Measurements from ENCODE around the gene LRP1B.

Gene LRP1B

DNA sequence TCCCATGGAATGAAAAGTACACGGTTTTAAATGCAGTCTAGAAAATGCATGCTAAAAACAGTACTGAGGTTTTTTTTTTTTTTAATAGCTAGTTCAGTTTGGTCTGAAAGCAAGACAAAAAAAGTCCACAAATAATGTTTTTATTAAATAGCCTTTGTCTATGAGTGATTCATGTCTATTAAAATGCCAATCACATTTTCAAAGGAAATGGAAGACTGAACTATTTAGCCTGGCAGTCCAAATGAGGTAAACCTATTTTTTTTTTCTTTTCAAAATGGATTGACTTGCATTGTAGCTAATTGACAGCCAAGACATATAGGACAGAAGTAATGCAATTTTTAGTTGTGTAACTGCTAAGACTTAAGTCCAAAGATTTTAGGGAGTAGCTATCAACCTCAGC is 90.3 kb downstream of the LRP1B start:
- DNase-seq (ENCODE audit: low spot score): no peak

DNA sequence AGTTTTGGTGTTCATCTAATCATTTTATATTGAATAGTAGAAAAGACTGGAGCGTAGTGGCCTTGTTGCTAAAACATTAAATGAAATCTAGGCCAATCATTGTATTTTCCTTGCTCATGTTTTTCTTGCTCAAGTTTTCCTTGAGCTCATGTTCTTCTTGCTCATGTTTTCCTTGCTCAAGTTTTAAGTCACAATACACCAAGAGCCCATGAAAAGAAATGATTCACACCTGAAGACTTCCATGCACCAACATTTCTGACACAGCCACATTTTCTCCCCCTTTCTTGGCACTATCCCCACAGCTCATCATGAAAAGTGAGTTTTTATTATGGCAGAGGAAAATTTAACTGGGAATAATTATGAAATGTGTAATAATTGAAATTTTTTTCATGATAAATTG is 92.0 kb downstream of the LRP1B start:
- no peak for DNase-seq (ENCODE audit: low spot score)

DNA sequence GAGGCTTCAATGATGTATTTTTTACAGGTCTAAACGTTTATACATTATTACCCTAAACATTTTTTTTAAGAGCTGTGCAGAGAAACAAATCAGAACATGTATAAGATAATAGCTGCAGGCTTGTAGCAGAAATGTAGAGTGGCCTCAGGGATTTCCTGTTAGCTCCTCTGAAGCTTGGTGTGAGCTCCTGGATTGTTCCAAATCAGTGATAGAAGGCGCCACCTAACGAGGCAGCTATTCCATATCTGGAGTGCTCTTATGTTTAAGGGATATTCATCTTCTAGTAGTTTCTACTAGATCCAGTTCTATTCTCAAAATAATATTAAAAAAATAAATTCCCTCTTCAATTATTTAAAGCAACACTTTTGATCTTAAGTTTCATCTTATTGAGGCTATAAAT is 93.1 kb downstream of the LRP1B start:
- no peak for DNase-seq (ENCODE audit: low spot score)

DNA sequence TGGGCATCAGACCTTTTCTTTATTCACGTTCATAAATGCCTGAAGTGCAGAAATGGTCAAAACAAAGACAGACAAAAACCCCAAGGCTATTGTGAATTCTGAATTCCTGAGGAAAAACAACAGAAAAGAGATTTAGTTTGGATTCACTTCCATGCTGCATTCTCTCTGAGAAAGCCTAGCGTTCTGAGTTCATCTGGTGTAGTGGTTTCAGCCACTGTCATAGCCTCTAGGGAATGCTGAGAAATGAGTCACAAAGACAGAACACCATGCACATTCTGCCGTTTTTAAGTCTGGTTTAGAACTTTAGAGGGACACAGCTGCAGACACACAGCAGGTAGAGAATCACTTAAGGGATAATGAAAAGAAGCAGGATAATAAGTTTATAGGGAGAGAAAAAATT is 93.8 kb downstream of the LRP1B start:
- DNase-seq (ENCODE audit: low spot score): no peak

DNA sequence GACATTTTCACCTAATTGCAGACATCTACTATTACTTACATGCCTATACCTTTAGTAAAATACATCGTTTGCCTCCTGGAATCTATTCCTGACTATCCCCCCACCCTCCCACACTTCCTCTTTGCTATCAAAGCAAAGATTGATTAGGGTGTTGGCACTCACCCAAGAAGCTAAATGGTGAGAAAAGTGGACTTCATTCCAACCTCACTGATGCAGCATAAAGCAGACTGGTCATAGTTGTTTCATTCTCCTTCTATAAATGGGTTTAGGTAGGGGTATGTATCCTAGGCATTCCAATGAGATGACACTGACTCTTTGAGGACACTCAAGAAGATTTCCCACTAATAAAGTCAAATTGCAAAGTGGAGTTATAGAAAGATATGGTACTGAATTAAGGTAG is 97.4 kb downstream of the LRP1B start:
- no peak for DNase-seq (ENCODE audit: low spot score)

DNA sequence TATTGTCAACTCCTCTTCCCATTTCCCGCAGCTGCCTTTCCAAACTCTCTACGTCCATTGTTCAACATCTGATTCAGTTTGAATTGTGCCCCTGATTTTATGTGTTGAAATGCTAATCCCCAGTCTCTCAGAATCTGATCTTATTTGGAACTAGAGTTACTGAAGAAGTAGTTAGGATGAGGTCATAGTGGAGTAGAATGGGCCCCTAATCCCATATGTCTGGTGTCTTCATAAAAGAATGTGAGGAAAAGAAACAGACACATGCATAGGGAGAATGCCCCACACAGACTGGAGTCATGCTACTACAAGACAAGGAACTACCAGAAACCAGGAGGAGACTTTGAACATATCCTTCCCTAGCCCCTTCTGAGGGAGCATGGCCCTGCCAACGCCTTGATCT is 99.2 kb downstream of the LRP1B start:
- no peak for DNase-seq (ENCODE audit: low spot score)

DNA sequence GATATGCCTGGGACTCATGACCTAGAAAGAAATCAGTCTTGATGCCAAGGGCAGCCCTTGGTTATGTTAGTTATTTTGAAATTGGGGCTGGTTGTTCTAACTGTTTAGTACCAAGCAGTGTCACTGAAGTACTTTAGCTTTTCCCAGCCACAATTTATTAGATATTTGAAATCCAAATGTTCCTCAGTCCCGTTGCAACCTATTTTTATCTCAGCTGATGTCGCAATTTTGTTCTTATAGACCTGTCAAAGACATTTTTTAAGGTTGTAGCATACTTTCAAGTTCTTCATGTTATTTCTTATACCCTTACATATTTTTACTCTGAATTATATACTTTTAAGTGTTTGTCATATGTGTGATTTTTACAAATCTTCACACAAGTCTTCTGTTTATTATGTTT is 100.1 kb downstream of the LRP1B start:
- DNase-seq (ENCODE audit: low spot score): no peak

DNA sequence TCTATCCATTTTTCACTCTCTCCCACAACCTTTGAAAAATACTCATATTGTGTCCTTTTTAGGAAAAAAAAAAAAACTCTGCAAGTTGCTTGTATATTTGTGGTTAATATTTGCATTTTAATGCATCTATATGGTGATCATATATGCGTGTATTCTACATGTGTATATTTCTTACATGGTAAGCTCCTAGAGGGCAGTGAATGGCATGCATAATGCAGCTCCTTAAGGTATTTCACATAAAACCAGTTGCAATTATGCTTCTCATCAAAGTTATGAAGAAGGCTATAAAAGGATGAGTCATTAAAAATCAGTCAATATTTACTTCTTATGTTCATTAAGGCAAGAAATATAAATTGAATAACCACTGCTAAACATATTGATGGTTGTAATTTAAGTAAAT is 100.8 kb downstream of the LRP1B start:
- no peak for DNase-seq (ENCODE audit: low spot score)

DNA sequence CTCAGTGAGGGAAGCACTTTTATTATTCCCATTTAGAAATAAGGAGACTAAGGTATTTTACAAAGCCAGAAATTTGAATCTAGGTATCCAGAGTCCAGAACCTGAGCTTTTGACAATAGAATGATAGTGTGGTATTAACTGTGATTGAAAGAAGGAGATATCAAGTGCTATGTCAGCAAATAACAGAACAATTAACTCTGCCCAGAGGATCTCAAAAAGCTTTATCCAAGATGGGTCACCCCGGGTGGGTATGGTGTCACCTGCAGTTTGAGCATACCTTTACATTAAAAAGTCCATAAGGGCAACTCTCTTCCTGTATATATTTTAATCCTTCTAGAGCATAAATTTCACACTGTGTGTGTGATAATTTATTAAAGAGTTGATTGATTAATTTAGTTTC is 105.4 kb downstream of the LRP1B start:
- DNase-seq (ENCODE audit: low spot score): no peak

DNA sequence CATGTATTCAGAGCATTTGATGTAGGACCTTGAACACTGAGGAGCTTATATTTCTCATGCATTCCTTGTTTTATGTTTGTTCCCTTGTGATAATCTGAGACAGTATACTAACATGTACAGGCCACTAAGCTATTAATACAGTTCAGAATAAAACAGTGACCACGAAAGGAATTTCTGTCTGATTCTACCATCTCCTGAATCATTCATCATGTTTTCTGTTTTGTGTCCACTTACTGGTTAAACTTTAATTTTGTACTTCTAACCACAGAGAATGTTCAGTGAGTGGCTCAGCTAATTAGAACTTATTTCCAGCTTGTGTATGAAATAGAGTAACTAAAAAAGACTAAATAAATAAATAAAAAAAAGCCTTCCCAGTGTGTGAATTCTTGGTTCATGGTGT is 110.4 kb downstream of the LRP1B start:
- DNase-seq (ENCODE audit: low spot score): no peak

DNA sequence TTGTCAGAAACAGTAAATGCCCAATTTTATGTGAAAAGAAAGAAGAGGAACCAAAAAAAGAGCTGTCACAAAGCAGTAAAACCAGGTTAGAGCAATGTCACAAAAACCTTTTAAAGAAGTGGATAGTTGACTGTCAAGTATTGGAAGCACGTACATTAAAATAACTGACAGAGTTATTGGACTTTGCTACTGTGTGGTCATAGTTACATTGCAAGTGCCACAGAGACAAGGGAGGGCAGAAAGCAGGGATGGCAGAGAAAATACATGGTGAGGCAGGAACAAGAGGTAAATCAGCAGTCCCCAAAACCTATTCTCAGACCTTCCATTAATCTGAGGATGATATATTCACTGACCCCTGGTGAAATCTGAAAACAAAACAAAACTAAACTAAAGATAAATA is 116.3 kb downstream of the LRP1B start:
- no peak for DNase-seq (ENCODE audit: low spot score)

DNA sequence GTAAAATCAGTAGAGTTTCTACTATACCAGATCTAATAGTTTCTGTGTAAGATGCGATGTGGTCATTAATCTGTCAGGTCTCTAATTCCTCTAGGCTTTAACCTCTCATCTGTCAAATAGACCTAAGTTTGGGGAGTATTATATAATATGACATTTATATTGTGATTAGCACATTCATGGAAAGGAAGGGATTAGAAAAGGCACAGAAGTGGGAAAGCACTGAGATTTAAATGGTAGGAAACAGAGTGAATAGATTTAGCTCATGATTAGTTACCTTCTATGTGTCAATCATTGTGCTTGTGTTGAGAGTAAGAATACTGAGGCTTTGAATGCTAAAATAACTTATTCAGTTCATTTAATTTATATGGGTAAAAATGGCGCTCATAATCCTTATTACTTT is 118.0 kb downstream of the LRP1B start:
- no peak for DNase-seq (ENCODE audit: low spot score)

DNA sequence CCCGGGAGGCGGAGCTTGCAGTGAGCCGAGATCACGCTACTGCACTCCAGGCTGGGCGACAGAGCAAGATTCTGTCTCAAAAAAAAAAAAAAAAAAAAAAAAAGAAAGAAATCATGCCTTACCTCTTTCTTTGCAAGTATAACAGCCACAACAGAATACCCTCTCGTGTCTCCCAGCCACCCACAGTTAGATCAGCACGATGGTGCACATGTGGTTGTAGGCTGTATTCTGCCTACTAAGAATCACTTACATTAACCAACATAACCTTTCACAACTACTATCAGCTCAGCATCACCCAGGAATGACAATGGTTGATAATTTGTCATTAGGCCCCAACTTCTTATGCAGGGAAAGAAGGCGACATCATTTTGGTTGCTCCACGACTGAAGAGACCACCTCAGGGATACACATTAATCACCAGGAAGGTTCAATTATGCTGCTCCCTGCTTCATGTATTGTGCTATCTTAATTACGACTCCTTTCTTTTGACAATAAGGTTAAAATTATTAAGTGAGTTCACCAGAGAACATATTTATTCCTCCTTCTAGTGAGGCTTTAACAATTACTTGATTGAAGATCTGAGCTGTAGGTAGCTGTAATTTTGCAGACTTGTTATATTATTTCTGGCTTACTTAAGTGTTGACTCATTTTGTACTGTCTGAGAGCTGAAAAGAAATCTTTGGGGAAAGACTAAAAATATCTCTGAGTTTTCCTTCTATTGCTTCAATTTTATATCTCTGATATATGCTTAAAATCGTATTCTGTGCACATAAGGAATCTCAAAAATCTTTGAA is 120.1 kb downstream of the LRP1B start:
- no peak for DNase-seq (ENCODE audit: low spot score)

DNA sequence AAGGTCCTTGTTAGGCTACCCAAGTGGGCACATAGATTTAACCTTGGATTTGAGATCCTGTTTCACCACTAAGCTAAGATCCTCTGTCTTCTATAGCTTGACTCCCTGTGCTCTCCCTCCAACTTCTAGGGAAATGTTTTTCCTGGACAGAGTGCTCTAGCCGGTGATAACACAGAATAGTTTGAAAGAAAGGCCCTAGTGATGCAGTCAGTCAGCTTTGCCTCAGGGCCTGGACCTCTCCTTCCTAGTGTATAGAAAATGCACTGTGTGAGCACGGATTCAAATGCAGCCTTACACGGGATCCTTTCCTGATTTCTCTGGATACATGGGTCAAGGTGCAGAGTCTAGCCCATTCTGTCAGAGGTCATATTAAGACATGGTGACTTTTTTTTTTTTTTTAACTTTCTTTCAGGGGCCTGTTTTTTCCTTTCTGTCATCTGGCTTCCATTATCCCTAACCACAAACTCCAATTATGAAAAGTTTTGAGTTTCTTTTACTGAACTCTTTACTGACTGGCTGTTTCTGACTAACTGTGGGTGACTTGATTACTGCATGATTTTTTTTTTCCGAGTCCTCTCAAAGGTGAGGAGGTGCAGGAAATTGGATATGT is 122.6 kb downstream of the LRP1B start:
- DNase-seq (ENCODE audit: low spot score): no peak

DNA sequence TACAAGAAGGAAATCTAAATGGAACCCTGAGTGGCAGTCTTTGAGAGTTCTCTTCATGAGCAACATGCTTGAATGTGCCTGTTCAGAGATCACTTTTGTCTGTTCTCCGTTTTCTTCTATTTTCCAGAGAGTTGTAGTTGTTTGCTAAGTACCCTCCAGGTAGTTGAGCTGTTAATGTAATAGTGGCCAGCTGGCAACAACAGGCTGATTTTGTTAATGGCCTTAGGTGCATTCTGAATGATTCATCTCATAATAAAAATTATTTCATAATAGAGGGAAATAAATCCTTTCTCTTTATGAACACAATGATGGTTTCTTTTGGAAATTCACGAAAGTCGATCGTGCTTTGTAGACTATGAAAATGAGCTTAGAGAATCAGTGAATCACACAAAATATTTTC is 136.8 kb downstream of the LRP1B start:
- DNase-seq (ENCODE audit: low spot score): no peak

DNA sequence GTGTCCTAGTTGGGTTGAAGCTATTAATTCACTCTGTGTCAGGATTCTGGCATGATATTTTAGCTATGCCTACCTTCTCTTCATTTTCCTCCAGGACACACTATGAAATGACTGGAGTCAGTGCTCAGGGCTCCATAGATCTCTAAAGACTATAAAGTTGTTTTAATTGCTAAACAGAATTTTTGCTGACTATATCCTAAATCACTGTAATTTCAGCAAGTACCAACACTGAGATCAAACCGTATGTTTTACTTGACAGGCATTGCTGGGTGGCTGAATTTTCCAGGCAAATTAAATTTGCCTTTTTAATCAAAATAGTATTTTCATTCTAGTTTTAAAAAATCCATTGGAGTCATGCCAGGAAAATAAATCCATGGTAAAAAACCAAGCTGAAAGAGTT is 138.1 kb downstream of the LRP1B start:
- DNase-seq (ENCODE audit: low spot score): no peak

DNA sequence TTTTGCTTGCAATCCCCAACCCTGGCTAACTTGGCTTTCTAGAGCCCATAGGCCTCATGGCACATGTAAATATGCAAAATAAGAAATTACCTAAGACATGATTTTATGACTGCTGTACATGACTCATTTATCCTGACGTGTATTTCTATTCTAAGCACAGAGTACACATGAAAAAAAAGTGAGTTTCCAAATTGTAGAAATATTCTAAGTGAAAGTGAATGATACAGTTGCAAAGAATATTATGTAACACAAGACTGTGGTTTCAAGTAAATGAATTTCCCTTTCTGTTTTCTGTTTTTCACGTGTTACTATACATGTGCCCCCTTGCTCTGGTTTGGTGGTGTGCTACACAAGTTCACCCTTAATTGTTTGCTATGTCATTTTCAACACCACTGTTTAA is 162.4 kb downstream of the LRP1B start:
- no peak for DNase-seq (ENCODE audit: low spot score)

DNA sequence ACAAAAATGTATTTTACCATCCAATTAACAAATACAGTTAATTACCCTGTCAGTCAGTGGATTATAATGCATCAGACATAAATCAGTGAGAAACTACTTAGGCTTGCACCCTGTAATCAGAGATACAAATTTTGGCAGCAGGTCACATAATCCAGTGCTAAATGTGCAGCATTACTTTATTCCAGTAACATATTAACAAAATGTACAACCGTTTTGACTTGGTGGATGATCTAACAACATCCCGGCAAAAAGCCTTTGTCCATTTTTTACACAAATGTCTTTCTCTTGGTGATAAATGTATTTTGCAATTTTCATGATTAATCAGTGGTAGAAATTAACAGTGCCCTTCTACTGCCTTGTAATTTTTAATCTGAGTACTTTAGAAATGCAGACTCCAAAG is 162.8 kb downstream of the LRP1B start:
- DNase-seq (ENCODE audit: low spot score): no peak

DNA sequence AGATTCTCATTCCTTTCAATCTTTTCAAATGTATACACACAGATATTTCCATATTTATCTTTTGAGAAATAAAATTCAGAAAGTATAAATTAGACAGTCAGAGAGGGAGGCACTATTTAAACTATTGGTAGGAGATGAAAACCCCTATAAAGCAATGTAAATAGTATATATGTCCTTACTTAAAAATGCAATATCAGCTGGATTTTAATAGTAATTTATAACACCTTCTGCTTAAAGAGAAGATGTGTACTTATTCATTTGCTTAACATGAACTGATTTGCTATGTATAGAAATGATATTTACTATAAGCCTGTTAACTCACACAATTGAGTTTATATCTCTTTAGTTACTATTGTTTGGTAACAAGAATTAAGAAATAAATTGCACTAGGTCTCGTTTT is 163.3 kb downstream of the LRP1B start:
- DNase-seq (ENCODE audit: low spot score): no peak

DNA sequence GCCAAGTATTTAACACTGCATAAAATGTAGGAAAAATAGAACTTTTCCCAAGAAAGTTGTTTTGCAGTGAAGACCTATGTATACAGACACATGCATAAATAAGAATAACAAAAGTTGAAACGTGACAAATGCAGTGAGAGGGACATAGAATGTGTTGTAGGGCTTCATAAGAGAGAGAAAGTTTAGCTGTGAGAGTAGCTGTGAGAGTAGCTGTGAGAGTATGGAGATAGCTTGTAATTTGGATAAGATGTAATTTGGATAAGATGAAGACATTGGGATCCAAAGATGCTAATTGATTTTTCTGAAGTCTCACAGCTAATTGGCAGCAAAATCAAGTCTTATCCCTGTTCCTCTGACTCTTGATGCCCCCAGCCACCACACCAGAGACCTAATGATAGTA is 170.9 kb downstream of the LRP1B start:
- no peak for DNase-seq (ENCODE audit: low spot score)

DNA sequence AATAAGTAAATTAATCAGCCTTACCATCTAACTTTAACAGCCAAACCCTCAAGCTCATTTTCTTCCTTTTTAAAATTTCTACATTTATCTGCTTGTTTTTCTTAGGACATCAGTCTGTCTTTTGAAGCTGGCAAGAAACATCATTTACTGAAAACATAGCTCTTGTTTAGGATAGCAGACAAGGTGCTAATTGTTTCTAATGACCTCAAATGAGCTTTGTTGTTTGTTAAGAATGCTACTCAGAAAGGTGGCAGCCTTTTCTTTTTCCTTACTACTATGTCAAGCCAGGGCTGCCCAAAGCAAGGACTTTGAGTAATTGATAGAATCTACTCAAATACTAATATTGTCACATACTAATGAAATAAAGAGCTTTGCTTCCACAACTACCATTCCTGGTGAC is 171.8 kb downstream of the LRP1B start:
- no peak for DNase-seq (ENCODE audit: low spot score)

DNA sequence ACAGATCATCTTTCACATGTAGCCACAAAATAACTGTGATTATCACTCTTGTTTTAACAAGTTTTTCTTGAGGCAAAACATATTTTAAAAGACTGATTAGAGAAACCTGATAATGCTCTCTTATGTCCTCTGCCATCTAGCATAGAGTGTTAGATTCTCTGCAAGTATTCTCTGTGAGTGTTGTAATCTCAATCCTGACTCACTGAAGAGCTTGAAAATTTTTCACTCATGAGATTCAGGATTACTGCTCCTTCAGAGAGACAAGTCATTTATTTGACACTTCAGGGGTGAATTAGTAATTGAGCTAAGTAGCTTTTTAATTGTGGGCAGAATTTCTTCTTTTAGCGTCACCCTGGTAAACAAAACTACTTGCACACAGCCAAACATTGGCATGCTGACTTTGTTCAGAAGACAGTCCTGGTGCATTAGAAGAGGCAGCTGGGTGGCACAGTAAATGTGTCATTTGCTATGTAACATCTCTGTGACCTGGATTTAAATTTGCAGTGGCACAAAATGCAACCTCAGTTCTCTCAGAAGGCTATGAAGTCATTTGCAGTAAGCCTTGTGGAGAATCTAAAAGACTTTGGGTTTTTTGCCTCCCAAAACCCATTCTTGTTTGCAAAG is 172.9 kb downstream of the LRP1B start:
- DNase-seq (ENCODE audit: low spot score): no peak

DNA sequence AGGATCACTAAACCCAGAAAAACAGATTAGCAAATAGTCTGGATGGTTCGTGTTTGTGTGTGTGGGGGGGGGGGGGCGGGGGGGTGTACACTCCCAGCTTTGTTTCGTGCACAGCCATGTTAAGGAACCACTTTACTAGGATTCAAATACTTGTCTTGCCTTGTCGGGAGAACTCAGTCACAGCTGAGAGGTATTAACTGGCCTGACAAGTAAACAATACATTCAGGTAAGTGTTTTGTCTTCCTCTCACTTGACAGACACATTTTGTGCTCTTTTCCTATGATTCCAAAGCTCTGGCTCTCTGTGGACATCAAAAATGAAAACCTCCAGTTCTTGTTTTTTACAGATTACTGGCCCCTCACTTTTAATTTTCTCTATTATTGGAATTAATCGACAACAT is 173.5 kb downstream of the LRP1B start:
- DNase-seq (ENCODE audit: low spot score): no peak
